ENCODE results near the gene CRAMP1. TPM values are rescaled to one million over a fixed set of nuclear protein-coding genes. Genes with fewer than 3 reads are reported as not detected.
A peak's percentile ranks its signal among the peaks of the same experiment; 100 is the strongest.

Gene CRAMP1
- total RNA-seq, 2 donors from 2014 or later = 29.2 to 40.0 TPM

GRCh38 chr16:1642753-1643152 lies 30.6 kb downstream of the CRAMP1 start:
- H3K4me3 Mint-ChIP-seq = no peak overlapping the region
- peaks cover 79% of the 10 kb centered on the region for H3K36me3 Mint-ChIP-seq (ENCODE audit: low read depth)
- TF ChIP-seq CTCF (conservative IDR thresholded peaks at IDR 0.05) = no peak

DNA sequence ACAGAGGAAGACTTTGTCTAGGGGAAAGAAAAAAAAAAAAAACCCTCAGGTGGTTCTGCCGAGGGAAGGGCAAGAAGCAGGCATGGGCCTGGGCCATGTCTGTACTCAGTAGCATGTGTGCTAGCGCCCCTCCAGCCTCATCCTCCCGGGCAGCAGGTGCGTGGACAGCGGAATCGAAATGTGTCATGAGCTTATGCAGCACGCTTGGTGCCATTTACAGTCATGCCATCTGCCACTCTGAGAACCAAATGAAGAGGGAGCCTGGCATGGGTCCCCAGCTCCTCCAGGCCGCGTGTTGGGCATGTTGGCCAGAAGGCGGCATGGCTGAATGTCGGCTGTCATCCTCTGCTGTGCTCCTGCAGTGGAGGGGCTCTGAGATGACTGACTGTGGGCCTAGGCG lies 31.4 kb downstream of the CRAMP1 start:
- Histone ChIP-seq H3K9ac (ENCODE audit: extremely low read depth, low read length, poor library complexity, severe bottlenecking) (no peak overlapping the region), H3K4me1 (ENCODE audit: control insufficient read depth, insufficient read depth, low read length) (no peaks in the 10 kb centered on the region), H3K4me3 (ENCODE audit: low read length) (no peak overlapping the region), H3K9me3 (ENCODE audit: control insufficient read depth, low read length) (no peaks in the 10 kb centered on the region), H3K27me3 (ENCODE audit: control insufficient read depth, insufficient read depth, low read length, poor library complexity, severe bottlenecking) (no peaks in the 10 kb centered on the region), H3K36me3 (ENCODE audit: control insufficient read depth, insufficient read depth, low read length) (peaks cover 69% of the 10 kb centered on the region), H3K27ac (ENCODE audit: low read depth, low read length) (no peak overlapping the region)
- H3K4me1 Mint-ChIP-seq = peaks cover 15% of the 10 kb centered on the region
- DNase-seq = no peak
- no peaks in the 10 kb centered on the region for H3K9me3 Mint-ChIP-seq
- H3K36me3 Mint-ChIP-seq (ENCODE audit: low read depth) = peaks cover 78% of the 10 kb centered on the region
- no peaks in the 10 kb centered on the region for H3K27me3 Mint-ChIP-seq (ENCODE audit: insufficient read depth)
- TF ChIP-seq CTCF (conservative IDR thresholded peaks at IDR 0.05) = no peak
- H3K27ac Mint-ChIP-seq = no peak overlapping the region
- WGBS, 2 experiments (ENCODE audit: insufficient coverage in 1 of 2, insufficient read length in 1 of 2) = 96% methylated on average over 10 to 12 of the region's 12 CpGs
- H3K4me3 Mint-ChIP-seq = no peak overlapping the region

More at GRCh38 chr16:1642753-1643152, 30.6 kb downstream of the CRAMP1 start:
- no peaks in the 10 kb centered on the region for H3K9me3 Mint-ChIP-seq
- Histone ChIP-seq H3K4me1 (ENCODE audit: control insufficient read depth, insufficient read depth, low read length) (no peaks in the 10 kb centered on the region), H3K9ac (ENCODE audit: extremely low read depth, low read length, poor library complexity, severe bottlenecking) (no peak overlapping the region), H3K27me3 (ENCODE audit: control insufficient read depth, insufficient read depth, low read length, poor library complexity, severe bottlenecking) (no peaks in the 10 kb centered on the region), H3K9me3 (ENCODE audit: control insufficient read depth, low read length) (no peaks in the 10 kb centered on the region), H3K36me3 (ENCODE audit: control insufficient read depth, insufficient read depth, low read length) (peaks cover 72% of the 10 kb centered on the region), H3K27ac (ENCODE audit: low read depth, low read length) (no peak overlapping the region), H3K4me3 (ENCODE audit: low read length) (no peak overlapping the region)
- no peaks in the 10 kb centered on the region for H3K27me3 Mint-ChIP-seq (ENCODE audit: insufficient read depth)
- H3K27ac Mint-ChIP-seq = peak overlapping the region; percentile 8
- DNase-seq = no peak
- peaks cover 15% of the 10 kb centered on the region for H3K4me1 Mint-ChIP-seq
- WGBS, 2 experiments (ENCODE audit: insufficient coverage in 1 of 2, insufficient read length in 1 of 2) = 95 to 97% methylated on average over 11 of the region's 11 CpGs

DNA sequence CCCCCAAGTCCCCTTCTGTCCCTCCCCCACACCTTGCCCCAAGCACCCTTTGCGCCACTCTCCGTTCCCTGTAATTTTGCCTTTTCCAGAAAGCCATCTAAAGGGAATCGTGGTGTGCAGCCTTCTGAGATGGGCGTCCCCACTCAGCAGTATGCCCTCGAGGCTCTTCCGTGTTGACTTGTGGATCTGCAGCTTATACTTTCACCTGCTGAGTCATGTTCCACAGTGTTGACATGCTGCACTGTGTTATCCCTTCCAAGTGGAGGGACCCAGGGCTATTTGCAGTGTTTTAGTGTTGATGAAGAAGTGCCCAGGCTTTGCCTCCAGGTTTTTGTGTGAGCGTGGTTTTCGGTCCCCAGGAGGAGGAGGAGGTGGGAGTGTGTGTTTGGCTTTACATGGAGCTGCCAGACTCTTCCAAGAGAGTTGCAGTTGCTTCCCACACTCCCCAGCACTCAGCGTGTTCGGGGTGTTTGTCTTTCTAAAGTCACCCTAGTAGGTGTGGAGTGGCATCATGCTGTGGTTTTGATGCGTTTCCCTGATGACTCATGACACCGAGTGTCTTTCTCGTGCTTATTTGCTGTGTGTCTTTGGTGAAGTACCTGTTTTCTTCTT lies 33.9 kb downstream of the CRAMP1 start:
- no peak overlapping the region for H3K27ac ChIP-seq (ENCODE audit: low read depth, low read length)
- peaks cover 15% of the 10 kb centered on the region for H3K4me1 Mint-ChIP-seq
- WGBS, 2 experiments (ENCODE audit: insufficient coverage in 1 of 2, insufficient read length in 1 of 2) = 67 to 76% methylated on average over 12 to 13 of the region's 13 CpGs

More for the DNA sequence above, 33.9 kb downstream of the CRAMP1 start:
- DNase-seq = peak; percentile 88
- Histone ChIP-seq H3K9ac (ENCODE audit: extremely low read depth, low read length, poor library complexity, severe bottlenecking) (no peak overlapping the region), H3K4me3 (ENCODE audit: low read length) (no peak overlapping the region), H3K4me1 (ENCODE audit: control insufficient read depth, insufficient read depth, low read length) (no peaks in the 10 kb centered on the region), H3K9me3 (ENCODE audit: control insufficient read depth, low read length) (no peaks in the 10 kb centered on the region), H3K27me3 (ENCODE audit: control insufficient read depth, insufficient read depth, low read length, poor library complexity, severe bottlenecking) (no peaks in the 10 kb centered on the region), H3K36me3 (ENCODE audit: control insufficient read depth, insufficient read depth, low read length) (peaks cover 55% of the 10 kb centered on the region)
- peak overlapping the region; percentile 83 for H3K27ac Mint-ChIP-seq
- H3K4me3 Mint-ChIP-seq = no peak overlapping the region
- H3K9me3 Mint-ChIP-seq = no peaks in the 10 kb centered on the region
- H3K27me3 Mint-ChIP-seq (ENCODE audit: insufficient read depth) = no peaks in the 10 kb centered on the region
- TF ChIP-seq CTCF (conservative IDR thresholded peaks at IDR 0.05) = no peak
- peaks cover 70% of the 10 kb centered on the region for H3K36me3 Mint-ChIP-seq (ENCODE audit: low read depth)
